IgD-negative memory B cell (primary cell): Measurements from ENCODE around the gene ANKRD44. TPM values are rescaled to one million over a fixed set of nuclear protein-coding genes. Genes with fewer than 3 reads are reported as not detected.

Experiments used
- H3K27ac Mint-ChIP-seq, 3 donors: one replicate each; pipeline ENCODE4 v1.8.0; 2020 to 2022; ENCODE audit warnings: mild to moderate bottlenecking in 3 of 3, mixed read lengths in 3 of 3, moderate library complexity in 1 of 3
- H3K27me3 Mint-ChIP-seq: one replicate; pipeline ENCODE4 v1.8.0; 2021; ENCODE audit warnings: mixed read lengths
- H3K36me3 Mint-ChIP-seq: one replicate; pipeline ENCODE4 v1.8.0; 2020; ENCODE audit warnings: mild to moderate bottlenecking, mixed read lengths
- H3K4me1 Mint-ChIP-seq, 3 donors: one replicate each; pipeline ENCODE4 v1.8.0; 2020 to 2022; ENCODE audit warnings: mixed read lengths in 3 of 3, mild to moderate bottlenecking in 1 of 3
- H3K4me3 Mint-ChIP-seq, 4 donors: one replicate each; pipeline ENCODE4 v1.8.0; 2020 to 2022; ENCODE audit warnings: mild to moderate bottlenecking in 4 of 4, mixed read lengths in 4 of 4, moderate library complexity in 3 of 4
- H3K9me3 Mint-ChIP-seq, 3 donors: one replicate each; pipeline ENCODE4 v1.8.0; 2020 to 2021; ENCODE audit warnings: mixed read lengths in 3 of 3, mild to moderate bottlenecking in 1 of 3
- polyA plus RNA-seq: library from polyadenylated mRNA; unstranded; fragments of 300-500 nt; fragmentation: Illumina TruSeq; gene quantifications from one replicate; pipeline ENCODE4 v1.2.3, GENCODE V29; 2021

ANKRD44 gene
- polyA plus RNA-seq, 1 donor from 2014 or later: 91.6 TPM

DNA sequence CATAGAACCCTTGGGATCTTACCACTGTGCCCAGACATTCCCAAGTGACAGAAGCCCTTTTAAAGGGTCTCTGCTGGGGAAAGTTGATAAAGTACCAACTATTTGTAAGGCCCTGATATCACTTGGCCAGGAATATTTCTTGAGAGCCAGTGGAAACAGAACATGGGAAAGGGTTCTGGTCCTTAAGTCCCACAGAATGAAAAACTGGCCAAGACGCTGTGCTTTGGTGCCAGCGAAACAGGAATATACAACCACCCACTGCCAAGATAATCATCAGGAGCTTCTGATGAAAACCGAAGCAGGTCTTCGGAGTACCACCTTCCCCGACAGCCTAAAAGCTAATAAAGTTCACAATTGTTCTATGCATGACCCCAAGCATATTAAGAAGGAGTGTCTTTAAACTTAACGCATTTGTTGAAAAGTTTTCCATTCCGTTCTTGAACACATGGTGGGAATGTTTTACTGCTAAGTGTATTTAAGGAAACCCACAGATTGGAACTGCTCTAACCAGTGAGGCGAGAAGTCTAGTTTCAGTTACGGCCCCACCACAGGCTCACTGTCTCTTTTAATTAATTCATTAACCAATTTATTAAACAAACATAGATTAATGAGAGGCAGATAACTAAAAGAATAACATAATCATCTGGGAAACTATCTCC is 152.6 kb downstream of the ANKRD44 start:
- Mint-ChIP-seq H3K4me3 (peak overlapping the region; percentile 53 to 78 (median 74)), H3K27me3 (no peaks in the 10 kb centered on the region), H3K4me1 (peaks cover 61 to 74% (median 68%) of the 10 kb centered on the region in 3 donors), H3K9me3 (peaks cover 0 to 3% (median 0%) of the 10 kb centered on the region in 3 donors), H3K27ac (peak overlapping the region; percentile 95 to 98 (median 95)), H3K36me3 (peaks cover 7% of the 10 kb centered on the region)

DNA sequence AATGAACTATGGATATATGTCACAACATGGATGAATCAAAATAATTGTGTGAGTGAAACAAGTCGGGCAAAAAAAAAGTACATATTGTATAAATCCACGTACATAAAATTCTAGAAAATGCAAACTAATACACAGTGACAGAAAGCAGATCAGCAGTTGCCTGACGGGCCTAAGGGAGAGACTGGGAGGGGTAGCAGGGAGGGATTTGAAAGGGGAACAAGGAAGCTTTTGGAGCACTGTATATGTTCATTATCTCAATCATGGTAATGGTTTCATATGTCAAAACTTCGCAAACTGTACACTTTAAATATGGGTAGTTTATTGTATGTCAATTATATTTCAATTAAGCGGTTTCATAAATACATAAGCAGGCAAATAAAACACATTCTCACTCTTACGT is 153.8 kb downstream of the ANKRD44 start:
- Mint-ChIP-seq H3K36me3 (peaks cover 5% of the 10 kb centered on the region), H3K9me3 (peaks cover 0 to 3% (median 0%) of the 10 kb centered on the region in 3 donors), H3K27ac (peak overlapping the region; percentile 12 to 95 (median 81)), H3K4me1 (peaks cover 62 to 72% (median 62%) of the 10 kb centered on the region in 3 donors), H3K4me3 (peak overlapping the region in 3 of 4 donors; percentile 35 to 54 (median 46)), H3K27me3 (no peaks in the 10 kb centered on the region)

DNA sequence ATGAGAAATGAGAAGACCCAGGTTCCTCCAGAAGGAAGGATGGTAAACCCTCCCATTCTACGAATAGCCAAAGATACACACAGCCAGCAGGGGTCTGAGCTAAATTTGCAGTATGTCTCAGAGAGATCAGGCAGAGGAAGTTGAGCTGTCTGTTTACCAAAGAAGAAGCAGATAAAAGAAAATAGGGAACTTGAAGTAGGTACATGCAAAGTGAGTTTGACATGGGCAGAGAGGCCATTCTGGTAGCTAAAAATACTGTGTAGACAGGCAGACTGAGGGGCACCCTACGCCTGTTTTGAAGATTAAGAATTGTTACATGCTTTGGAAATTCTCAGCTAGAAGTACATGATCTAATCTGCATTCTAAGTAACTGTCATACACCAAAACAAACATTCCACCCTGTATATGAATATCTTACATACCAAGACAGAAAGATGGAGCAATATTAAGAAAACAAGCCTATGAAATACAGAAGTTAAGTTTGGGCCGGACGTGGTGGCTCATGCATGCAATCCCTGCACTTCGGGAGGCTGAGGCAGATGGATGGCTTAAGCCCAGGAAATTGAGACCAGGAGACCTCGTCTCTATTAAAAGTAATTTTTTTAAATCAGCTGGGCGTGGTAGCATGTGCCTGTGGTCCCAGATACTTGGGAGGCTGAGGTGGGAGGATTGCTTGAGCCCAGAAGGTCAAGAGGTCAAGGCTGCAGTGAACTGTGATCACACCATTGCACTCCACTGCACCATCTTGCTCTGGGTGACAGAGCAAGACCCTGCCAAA is 157.9 kb downstream of the ANKRD44 start:
- peaks cover 5% of the 10 kb centered on the region for H3K36me3 Mint-ChIP-seq
- H3K27me3 Mint-ChIP-seq: no peaks in the 10 kb centered on the region
- peak overlapping the region; percentile 91 to 97 (median 97) for H3K27ac Mint-ChIP-seq
- peak overlapping the region; percentile 73 to 87 (median 80) for H3K4me3 Mint-ChIP-seq
- H3K4me1 Mint-ChIP-seq: peaks cover 43 to 71% (median 56%) of the 10 kb centered on the region in 3 donors
- peaks cover 0 to 3% (median 0%) of the 10 kb centered on the region in 3 donors for H3K9me3 Mint-ChIP-seq

DNA sequence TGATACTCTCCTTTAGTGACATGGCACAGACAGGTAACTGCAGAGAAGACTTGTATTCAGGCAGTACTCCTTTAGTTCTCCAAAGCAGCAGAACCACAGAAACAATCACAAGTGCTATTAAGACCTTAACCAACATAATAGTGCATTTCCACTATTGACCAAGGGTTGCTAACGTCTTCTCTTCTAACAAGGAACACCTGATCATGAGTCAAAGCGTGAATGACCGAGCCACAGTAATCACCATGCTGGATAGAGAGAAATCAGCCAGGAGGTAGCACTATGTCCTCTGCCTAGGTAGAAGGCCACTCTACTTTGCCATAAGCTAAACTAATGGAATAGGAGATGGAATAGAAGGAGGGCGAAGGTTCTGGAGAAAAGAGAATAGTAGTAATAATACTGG is 161.0 kb downstream of the ANKRD44 start:
- Mint-ChIP-seq H3K4me1 (peaks cover 58 to 78% (median 62%) of the 10 kb centered on the region in 3 donors), H3K27me3 (no peaks in the 10 kb centered on the region), H3K27ac (peak overlapping the region; percentile 52 to 97 (median 97)), H3K4me3 (peak overlapping the region in 3 of 4 donors; percentile 5 to 85 (median 84)), H3K9me3 (no peaks in the 10 kb centered on the region), H3K36me3 (peaks cover 2% of the 10 kb centered on the region)

DNA sequence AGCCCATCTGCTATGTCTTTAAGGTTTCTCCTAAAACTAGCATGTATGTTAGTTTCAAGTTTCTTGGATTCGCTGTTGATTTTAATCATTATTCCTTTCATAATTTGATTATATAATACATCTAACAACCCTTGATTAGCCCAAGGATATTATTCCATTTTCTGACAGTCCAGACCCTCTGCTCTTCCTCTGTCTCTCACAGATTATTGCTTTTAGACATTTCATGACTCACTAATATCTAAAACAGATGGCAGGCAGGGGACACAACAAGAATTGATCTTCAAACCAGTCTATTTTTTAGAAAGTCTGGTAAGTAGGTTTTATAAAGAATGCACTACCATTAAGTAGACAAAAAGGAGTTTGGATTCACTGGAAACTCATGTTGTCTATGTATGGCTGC is 162.2 kb downstream of the ANKRD44 start:
- Mint-ChIP-seq H3K36me3 (peaks cover 2% of the 10 kb centered on the region), H3K4me3 (peak overlapping the region in 1 of 4 donors; percentile 64), H3K4me1 (peaks cover 55 to 78% (median 59%) of the 10 kb centered on the region in 3 donors), H3K27ac (peak overlapping the region in 1 of 3 donors; percentile 97), H3K9me3 (no peaks in the 10 kb centered on the region), H3K27me3 (no peaks in the 10 kb centered on the region)

DNA sequence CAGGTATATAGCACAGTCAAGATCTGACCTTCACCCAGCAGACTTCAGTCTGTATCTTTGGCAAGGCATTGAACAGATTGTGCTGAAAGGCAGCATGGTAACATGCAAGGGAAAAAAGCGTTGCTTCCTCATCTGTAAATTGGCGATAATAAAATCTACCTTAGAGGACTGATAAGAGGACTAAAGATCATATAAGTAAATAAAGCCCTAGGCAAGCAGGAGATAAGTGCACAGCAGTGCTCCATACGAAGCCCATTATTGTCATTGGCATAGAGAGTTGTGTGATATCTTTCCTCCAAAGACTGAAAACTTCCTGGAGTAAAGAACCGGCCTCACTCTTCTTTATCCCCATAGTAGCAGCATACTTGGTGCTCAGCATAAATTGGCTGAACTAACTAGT is 162.6 kb downstream of the ANKRD44 start:
- Mint-ChIP-seq H3K4me3 (peak overlapping the region in 1 of 4 donors; percentile 64), H3K4me1 (peaks cover 52 to 75% (median 57%) of the 10 kb centered on the region in 3 donors), H3K36me3 (peaks cover 2% of the 10 kb centered on the region)

DNA sequence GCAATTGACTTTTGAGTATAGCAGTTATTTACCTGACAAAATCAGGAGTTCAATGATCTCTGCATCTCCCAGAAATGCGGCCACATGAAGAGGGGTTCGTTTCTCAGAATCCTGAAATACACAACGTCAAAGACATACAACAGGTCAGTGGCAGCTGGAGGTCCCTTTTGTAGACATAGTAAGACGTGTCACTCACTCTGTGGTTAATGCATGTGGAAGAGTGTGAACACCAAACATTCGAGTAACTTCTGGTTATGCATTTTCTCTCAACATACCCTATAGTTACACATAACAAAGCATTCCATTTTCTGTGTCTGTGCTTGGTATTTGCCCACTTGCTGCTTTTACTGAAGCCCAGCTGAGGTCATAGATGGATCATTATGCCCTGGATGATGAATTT is 163.6 kb downstream of the ANKRD44 start:
- Mint-ChIP-seq H3K4me1 (peaks cover 47 to 74% (median 57%) of the 10 kb centered on the region in 3 donors), H3K36me3 (peaks cover 2% of the 10 kb centered on the region), H3K4me3 (peak overlapping the region in 2 of 4 donors; percentile 37 to 39), H3K27me3 (no peaks in the 10 kb centered on the region), H3K27ac (peak overlapping the region; percentile 69 to 100 (median 75)), H3K9me3 (no peaks in the 10 kb centered on the region)

More for the DNA sequence above, 162.6 kb downstream of the ANKRD44 start:
- Mint-ChIP-seq H3K27me3 (no peaks in the 10 kb centered on the region), H3K27ac (peak overlapping the region; percentile 69 to 100 (median 75)), H3K9me3 (no peaks in the 10 kb centered on the region)

DNA sequence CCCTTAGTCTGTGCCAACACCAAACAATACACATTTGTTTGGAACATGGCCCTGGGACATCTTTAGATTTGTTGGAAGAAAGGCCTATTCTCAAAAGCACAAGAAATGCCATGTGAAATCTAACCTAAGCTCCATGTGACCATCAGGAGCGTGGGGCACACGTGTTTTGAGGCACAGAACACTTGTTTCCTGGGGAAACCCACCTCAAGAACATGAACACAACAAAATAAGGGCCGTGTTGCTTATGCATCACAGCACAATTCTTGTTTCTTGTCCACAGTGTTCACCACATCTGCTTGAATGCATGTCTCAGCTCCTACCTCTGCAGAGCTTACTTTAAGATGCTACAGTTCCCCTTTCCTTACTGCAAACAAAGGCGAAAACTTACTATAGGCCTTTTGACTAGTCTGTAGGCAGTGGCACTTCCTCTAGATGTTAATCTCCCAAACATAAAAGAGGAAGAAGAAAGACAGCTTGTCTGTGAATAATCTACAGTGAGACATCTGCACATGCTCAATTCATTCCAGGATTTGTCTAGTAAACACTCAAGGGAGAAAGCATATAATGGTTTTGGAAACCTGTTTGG is 165.0 kb downstream of the ANKRD44 start:
- Mint-ChIP-seq H3K4me1 (peaks cover 44 to 69% (median 58%) of the 10 kb centered on the region in 3 donors), H3K27me3 (no peaks in the 10 kb centered on the region), H3K9me3 (no peaks in the 10 kb centered on the region), H3K27ac (peak overlapping the region; percentile 93 to 100 (median 97)), H3K4me3 (peak overlapping the region; percentile 53 to 84 (median 72)), H3K36me3 (peaks cover 3% of the 10 kb centered on the region)

DNA sequence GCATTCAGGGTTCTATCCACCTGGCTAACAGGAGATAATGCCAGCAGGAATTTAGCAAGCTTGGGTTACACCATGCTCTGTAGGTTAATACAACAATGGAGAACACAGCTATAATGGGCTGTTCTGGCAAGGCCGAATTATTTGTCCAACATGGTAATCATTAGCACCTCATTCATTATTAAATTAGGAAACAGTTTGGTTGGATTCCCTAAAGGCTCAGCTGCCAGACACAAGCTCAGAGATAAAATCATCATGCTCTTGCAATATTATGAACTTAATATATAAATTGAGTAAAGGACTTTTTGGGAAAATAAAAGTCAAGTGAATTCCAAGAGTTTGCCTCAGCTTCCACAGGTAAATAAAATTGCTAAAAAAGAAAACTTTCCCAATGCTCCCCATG is 166.4 kb downstream of the ANKRD44 start:
- H3K27ac Mint-ChIP-seq: peak overlapping the region; percentile 93 to 100 (median 97)
- H3K4me3 Mint-ChIP-seq: peak overlapping the region in 3 of 4 donors; percentile 84 to 88 (median 85)
- peaks cover 1% of the 10 kb centered on the region for H3K36me3 Mint-ChIP-seq
- no peaks in the 10 kb centered on the region for H3K9me3 Mint-ChIP-seq
- H3K27me3 Mint-ChIP-seq: no peaks in the 10 kb centered on the region
- H3K4me1 Mint-ChIP-seq: peaks cover 43 to 64% (median 60%) of the 10 kb centered on the region in 3 donors

DNA sequence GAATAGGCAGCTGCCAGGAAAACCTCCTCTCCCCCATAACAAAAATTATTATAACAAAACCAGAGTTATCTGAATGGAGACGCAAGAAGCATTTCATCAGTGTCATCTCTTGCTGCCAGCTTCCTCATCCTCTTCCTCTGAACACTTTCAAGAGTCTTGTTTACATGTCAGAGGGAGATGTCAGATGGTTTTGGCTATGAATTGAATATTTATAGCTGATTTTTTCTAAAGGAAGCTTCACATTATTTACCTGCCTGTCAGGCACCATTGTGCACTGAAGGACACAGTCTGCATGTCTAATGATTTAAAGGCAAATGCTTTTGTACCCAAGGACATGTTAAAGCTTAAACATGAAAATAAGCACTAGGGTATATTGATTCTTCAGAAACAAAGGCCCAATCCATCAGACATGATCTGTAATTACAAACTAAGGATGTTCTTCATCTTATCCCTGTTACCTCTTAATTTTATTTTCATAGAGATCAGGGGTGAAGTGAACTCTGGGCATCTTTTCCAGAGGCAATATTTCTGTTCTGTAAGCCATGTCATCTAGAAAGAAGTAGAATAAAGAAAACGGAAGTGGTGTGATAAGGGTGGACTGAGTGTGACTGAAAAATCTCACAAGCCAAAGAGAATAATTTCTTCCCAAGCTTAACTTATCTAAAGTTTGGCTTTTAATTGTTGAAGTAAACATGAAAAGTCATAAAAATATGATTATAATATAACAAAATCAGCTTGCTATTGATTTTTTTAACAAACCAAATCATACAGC is 168.7 kb downstream of the ANKRD44 start:
- peaks cover 2% of the 10 kb centered on the region for H3K27me3 Mint-ChIP-seq
- peaks cover 4% of the 10 kb centered on the region for H3K36me3 Mint-ChIP-seq
- peak overlapping the region; percentile 95 to 100 (median 96) for H3K27ac Mint-ChIP-seq
- peaks cover 51 to 67% (median 65%) of the 10 kb centered on the region in 3 donors for H3K4me1 Mint-ChIP-seq
- H3K9me3 Mint-ChIP-seq: no peaks in the 10 kb centered on the region
- H3K4me3 Mint-ChIP-seq: peak overlapping the region; percentile 22 to 94 (median 84)

DNA sequence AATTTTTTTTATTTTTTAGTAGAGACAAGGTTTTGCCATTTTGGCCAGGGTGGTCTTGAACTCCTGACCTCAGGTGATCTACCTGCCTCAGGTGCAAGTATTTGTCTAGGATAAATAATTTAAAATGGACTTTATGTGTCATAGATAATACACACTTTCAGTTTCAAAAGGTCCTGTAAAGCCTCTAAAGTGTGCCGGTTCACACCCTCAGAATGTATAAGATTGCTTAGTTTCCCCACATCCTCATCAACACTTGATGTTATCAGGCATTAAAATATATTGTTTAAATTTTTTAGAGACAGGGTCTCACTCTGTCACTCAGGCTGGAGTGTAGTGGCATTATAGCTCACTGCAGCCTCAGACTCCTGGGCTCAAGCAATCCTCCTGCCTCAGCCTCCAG is 170.5 kb downstream of the ANKRD44 start:
- peaks cover 2% of the 10 kb centered on the region for H3K27me3 Mint-ChIP-seq
- H3K4me3 Mint-ChIP-seq: peak overlapping the region in 3 of 4 donors; percentile 3 to 12 (median 12)
- H3K36me3 Mint-ChIP-seq: peaks cover 9% of the 10 kb centered on the region
- peaks cover 61 to 74% (median 64%) of the 10 kb centered on the region in 3 donors for H3K4me1 Mint-ChIP-seq
- no peaks in the 10 kb centered on the region for H3K9me3 Mint-ChIP-seq
- H3K27ac Mint-ChIP-seq: peak overlapping the region; percentile 90 to 100 (median 96)

DNA sequence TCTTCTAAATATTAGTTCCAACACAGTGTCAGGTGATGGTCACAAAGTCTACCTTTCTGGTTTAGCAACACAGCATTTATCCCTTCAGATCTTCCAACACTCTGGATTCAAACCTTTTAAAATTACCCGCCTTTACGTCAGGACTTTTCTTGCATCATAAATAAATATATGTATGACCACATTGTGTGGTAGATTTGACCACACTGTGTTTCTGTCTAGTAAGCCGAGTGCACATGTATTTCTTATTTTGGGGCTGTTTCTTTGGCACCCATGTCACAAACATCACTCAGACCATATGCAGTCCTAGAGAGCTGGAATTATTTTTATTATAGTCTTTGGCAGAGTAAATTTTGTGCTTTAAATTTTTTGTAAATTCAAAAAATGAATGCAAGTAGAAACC is 172.1 kb downstream of the ANKRD44 start:
- peaks cover 13% of the 10 kb centered on the region for H3K36me3 Mint-ChIP-seq
- peaks cover 2% of the 10 kb centered on the region for H3K27me3 Mint-ChIP-seq
- H3K4me1 Mint-ChIP-seq: peaks cover 61 to 69% (median 62%) of the 10 kb centered on the region in 3 donors
- no peaks in the 10 kb centered on the region for H3K9me3 Mint-ChIP-seq
- peak overlapping the region; percentile 35 to 93 (median 81) for H3K27ac Mint-ChIP-seq
- H3K4me3 Mint-ChIP-seq: peak overlapping the region in 3 of 4 donors; percentile 34 to 75 (median 35)

DNA sequence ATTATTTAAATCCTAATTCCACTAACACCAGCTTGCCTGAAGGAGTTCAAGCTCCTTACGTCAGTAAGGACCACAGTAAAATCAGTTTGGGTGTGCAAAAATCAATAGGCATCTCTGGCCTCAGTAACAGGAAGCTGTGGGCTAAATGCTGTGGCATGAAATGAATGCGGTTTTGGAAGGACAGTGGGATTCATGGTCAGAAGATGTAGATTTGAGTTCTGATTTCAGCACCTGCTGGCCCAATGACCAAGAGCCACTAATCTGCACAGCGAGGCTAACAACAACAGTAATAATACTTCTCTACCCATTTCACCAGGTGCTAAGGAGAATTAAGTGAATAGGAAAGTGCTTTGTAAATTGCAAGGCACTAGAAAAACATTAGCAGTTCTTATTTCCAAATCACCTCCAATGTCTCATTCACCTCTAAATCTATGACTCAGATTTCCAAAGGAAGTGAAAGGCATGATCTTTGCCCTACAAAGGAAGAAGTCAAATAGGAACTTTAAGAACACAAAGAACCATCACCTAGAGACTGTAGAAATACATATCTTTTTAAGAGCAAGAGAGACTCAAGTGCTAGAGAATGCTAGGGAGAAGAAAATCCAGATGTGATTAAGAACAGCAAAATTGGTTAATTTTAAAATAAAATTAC is 172.6 kb downstream of the ANKRD44 start:
- H3K36me3 Mint-ChIP-seq: peaks cover 16% of the 10 kb centered on the region
- H3K4me1 Mint-ChIP-seq: peaks cover 65 to 74% (median 67%) of the 10 kb centered on the region in 3 donors
- H3K4me3 Mint-ChIP-seq: peak overlapping the region in 3 of 4 donors; percentile 34 to 53 (median 35)
- H3K27me3 Mint-ChIP-seq: peaks cover 2% of the 10 kb centered on the region
- no peaks in the 10 kb centered on the region for H3K9me3 Mint-ChIP-seq
- H3K27ac Mint-ChIP-seq: peak overlapping the region; percentile 35 to 93 (median 81)
